ENCODE data around the gene ALPI. TPM values are rescaled to one million over a fixed set of nuclear protein-coding genes. Genes with fewer than 3 reads are reported as not detected.
"Not testable (repeated sequence)": the region's sequence is repeated elsewhere in the genome, so short reads cannot be mapped to it uniquely, and the experiment has no call there.

Gene ALPI
- total and polyA plus RNA-seq, 2 donors (not counting 1 experiment from before 2014, with no cell fraction given) = not detected

DNA sequence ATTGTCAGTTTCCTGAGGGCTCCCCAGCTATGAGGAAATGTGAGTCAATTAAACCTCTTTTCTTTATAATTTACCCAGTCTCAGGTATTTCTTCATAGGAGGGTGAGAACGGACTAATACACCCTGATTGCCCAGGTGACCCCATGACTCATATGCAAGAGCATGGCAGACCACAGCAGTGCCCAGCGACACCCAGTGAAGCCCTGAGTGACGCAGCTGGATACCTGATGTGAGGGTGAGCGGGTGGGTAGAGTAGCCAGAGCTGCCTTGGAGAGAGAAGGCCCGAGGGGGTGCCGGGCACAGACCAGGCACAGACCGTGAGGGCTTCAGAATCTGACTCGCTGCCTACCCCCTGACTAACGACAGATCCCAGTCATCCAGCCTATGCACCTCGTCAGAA, 33.9 kb upstream of the ALPI start:
- peaks cover 43% of the 10 kb centered on the region for H3K27me3 Mint-ChIP-seq
- no peak for TF ChIP-seq EZH2 (IDR thresholded peaks at IDR 0.05; ENCODE audit: borderline replicate concordance, insufficient read depth, low read depth, low read length, poor library complexity, severe bottlenecking)
- TF ChIP-seq, protein P1, sequence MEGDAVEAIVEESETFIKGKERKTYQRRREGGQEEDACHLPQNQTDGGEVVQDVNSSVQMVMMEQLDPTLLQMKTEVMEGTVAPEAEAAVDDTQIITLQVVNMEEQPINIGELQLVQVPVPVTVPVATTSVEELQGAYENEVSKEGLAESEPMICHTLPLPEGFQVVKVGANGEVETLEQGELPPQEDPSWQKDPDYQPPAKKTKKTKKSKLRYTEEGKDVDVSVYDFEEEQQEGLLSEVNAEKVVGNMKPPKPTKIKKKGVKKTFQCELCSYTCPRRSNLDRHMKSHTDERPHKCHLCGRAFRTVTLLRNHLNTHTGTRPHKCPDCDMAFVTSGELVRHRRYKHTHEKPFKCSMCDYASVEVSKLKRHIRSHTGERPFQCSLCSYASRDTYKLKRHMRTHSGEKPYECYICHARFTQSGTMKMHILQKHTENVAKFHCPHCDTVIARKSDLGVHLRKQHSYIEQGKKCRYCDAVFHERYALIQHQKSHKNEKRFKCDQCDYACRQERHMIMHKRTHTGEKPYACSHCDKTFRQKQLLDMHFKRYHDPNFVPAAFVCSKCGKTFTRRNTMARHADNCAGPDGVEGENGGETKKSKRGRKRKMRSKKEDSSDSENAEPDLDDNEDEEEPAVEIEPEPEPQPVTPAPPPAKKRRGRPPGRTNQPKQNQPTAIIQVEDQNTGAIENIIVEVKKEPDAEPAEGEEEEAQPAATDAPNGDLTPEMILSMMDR (IDR thresholded peaks at IDR 0.05) = no peak
- DNase-seq = no peak
- no peaks in the 10 kb centered on the region for H3K9me3 Mint-ChIP-seq (ENCODE audit: insufficient read depth)
- peaks cover 12% of the 10 kb centered on the region for H3K4me1 Mint-ChIP-seq
- peak overlapping the region; percentile 26 for H3K4me3 Mint-ChIP-seq
- no peak overlapping the region for H3K4me3 ChIP-seq (ENCODE audit: control extremely low read depth in 1 of 5, extremely low read depth in 1 of 5, insufficient read depth in 1 of 5, low read depth in 2 of 5, low read length in 4 of 5)
- peaks cover 1 to 19% (median 9%) of the 10 kb centered on the region in 3 donors for H3K9me3 ChIP-seq (ENCODE audit: control extremely low read depth in 1 of 3, control insufficient read depth in 2 of 3, insufficient read depth in 1 of 3, low read length in 2 of 3)
- H4K20me1 ChIP-seq (ENCODE audit: control insufficient read depth, insufficient read depth, low read length, poor library complexity, severe bottlenecking) = no peaks in the 10 kb centered on the region
- intact Hi-C loops (cut with micrococcal nuclease) = no loop called here
- H3K27ac ChIP-seq (ENCODE audit: low read length in 2 of 2) = no peak overlapping the region
- no peak overlapping the region for H3K27ac Mint-ChIP-seq
- H3K4me2 ChIP-seq (replicated peaks; ENCODE audit: low read depth, low read length, poor library complexity, severe bottlenecking) = no peak overlapping the region
- no peak overlapping the region for H2AFZ ChIP-seq (ENCODE audit: insufficient read depth, low read depth, low read length, poor library complexity, severe bottlenecking)
- ChIA-PET POLR2A (no interaction called here), CTCF (no interaction called here)
- H3K79me2 ChIP-seq (ENCODE audit: control insufficient read depth, insufficient read depth, low read length) = no peaks in the 10 kb centered on the region
- no peaks in the 10 kb centered on the region for H3K36me3 ChIP-seq (replicated peaks in 1 of 2; ENCODE audit: control extremely low read depth in 1 of 2, control insufficient read depth in 1 of 2, extremely low read depth in 1 of 2, insufficient read depth in 2 of 2, low read length in 1 of 2)
- peaks cover 0 to 46% (median 13%) of the 10 kb centered on the region in 4 experiments for H3K27me3 ChIP-seq (replicated peaks in 1 of 4; ENCODE audit: control extremely low read depth in 1 of 4, control insufficient read depth in 3 of 4, insufficient read depth in 4 of 4, low read length in 3 of 4)
- no peak overlapping the region for H3K9ac ChIP-seq (ENCODE audit: low read length)
- 100% methylated on average over 10 of the region's 10 CpGs for WGBS (ENCODE audit: insufficient coverage)
- no peak for ATAC-seq (ENCODE audit: low read depth)
- peaks cover 17 to 19% of the 10 kb centered on the region in 2 donors for H3K4me1 ChIP-seq (ENCODE audit: control insufficient read depth in 2 of 2, insufficient read depth in 2 of 2, low read length in 2 of 2)

DNA sequence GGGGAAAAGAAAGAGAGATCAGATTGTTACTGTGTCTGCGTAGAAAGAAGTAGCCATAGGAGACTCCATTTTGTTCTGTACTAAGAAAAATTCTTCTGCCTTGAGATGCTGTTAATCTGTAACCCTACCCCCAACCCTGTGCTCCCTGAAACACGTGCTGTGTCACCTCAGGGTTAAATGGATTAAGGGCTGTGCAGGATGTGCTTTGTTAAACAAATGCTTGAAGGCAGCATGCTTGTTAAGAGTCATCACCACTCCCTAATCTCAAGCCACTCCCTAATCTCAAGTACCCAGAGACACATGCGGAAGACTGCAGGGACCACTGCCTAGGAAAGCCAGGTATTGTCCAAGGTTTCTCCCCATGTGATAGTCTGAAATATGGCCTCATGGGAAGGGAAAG, 33.0 kb upstream of the ALPI start:
- H4K20me1 ChIP-seq (ENCODE audit: control insufficient read depth, insufficient read depth, low read length, poor library complexity, severe bottlenecking); DNase-seq; H3K4me3 ChIP-seq (ENCODE audit: control extremely low read depth in 1 of 5, extremely low read depth in 1 of 5, insufficient read depth in 1 of 5, low read depth in 2 of 5, low read length in 4 of 5); H3K4me3 Mint-ChIP-seq; POLR2A ChIA-PET; ATAC-seq (ENCODE audit: low read depth); H3K79me2 ChIP-seq (ENCODE audit: control insufficient read depth, insufficient read depth, low read length); H3K27ac ChIP-seq (ENCODE audit: low read length in 2 of 2); H3K9ac ChIP-seq (ENCODE audit: low read length); H3K27ac Mint-ChIP-seq; intact Hi-C loops (cut with micrococcal nuclease); H3K4me2 ChIP-seq (replicated peaks; ENCODE audit: low read depth, low read length, poor library complexity, severe bottlenecking); H3K9me3 Mint-ChIP-seq (ENCODE audit: insufficient read depth); CTCF ChIA-PET; H3K36me3 ChIP-seq (replicated peaks in 1 of 2; ENCODE audit: control extremely low read depth in 1 of 2, control insufficient read depth in 1 of 2, extremely low read depth in 1 of 2, insufficient read depth in 2 of 2, low read length in 1 of 2); H2AFZ ChIP-seq (ENCODE audit: insufficient read depth, low read depth, low read length, poor library complexity, severe bottlenecking): not testable (repeated sequence)
- H3K27me3 ChIP-seq (replicated peaks in 1 of 4; ENCODE audit: control extremely low read depth in 1 of 4, control insufficient read depth in 3 of 4, insufficient read depth in 4 of 4, low read length in 3 of 4) = peaks cover 0 to 39% (median 13%) of the 10 kb centered on the region in 4 experiments
- WGBS (ENCODE audit: insufficient coverage) = no CpG with 5 or more reads among the region's 3 CpGs
- H3K27me3 Mint-ChIP-seq = peaks cover 41% of the 10 kb centered on the region
- H3K9me3 ChIP-seq (ENCODE audit: control extremely low read depth in 1 of 3, control insufficient read depth in 2 of 3, insufficient read depth in 1 of 3, low read length in 2 of 3) = peaks cover 1 to 19% (median 9%) of the 10 kb centered on the region in 3 donors
- H3K4me1 Mint-ChIP-seq = peaks cover 12% of the 10 kb centered on the region
- peaks cover 17 to 19% of the 10 kb centered on the region in 2 donors for H3K4me1 ChIP-seq (ENCODE audit: control insufficient read depth in 2 of 2, insufficient read depth in 2 of 2, low read length in 2 of 2)

DNA sequence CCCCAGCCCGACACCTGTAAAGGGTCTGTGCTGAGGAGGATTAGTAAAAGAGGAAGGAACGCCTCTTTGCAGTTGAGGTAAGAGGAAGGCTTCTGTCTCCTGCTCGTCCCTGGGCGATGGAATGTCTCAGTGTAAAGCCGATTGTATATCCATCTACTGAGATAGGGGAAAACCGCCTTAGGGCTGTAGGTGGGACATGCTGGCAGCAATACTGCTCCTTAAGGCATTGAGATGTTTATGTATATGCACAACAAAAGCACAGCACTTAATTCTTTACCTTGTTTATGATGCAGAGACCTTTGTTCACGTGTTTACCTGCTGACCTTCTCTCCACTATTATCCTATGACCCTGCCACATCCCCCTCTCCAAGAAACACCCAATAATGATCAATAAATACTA, 32.5 kb upstream of the ALPI start:
- DNase-seq; H3K27ac Mint-ChIP-seq; CTCF ChIA-PET; H3K4me3 ChIP-seq (ENCODE audit: control extremely low read depth in 1 of 5, extremely low read depth in 1 of 5, insufficient read depth in 1 of 5, low read depth in 2 of 5, low read length in 4 of 5); H3K36me3 ChIP-seq (replicated peaks in 1 of 2; ENCODE audit: control extremely low read depth in 1 of 2, control insufficient read depth in 1 of 2, extremely low read depth in 1 of 2, insufficient read depth in 2 of 2, low read length in 1 of 2); ATAC-seq (ENCODE audit: low read depth); H2AFZ ChIP-seq (ENCODE audit: insufficient read depth, low read depth, low read length, poor library complexity, severe bottlenecking); H3K4me2 ChIP-seq (replicated peaks; ENCODE audit: low read depth, low read length, poor library complexity, severe bottlenecking); intact Hi-C loops (cut with micrococcal nuclease); POLR2A ChIA-PET; H3K79me2 ChIP-seq (ENCODE audit: control insufficient read depth, insufficient read depth, low read length); H4K20me1 ChIP-seq (ENCODE audit: control insufficient read depth, insufficient read depth, low read length, poor library complexity, severe bottlenecking); H3K4me3 Mint-ChIP-seq; H3K9me3 Mint-ChIP-seq (ENCODE audit: insufficient read depth); H3K4me1 Mint-ChIP-seq; H3K9ac ChIP-seq (ENCODE audit: low read length); H3K27ac ChIP-seq (ENCODE audit: low read length in 2 of 2): not testable (repeated sequence)
- peaks cover 1 to 19% (median 9%) of the 10 kb centered on the region in 3 donors for H3K9me3 ChIP-seq (ENCODE audit: control extremely low read depth in 1 of 3, control insufficient read depth in 2 of 3, insufficient read depth in 1 of 3, low read length in 2 of 3)
- 31% methylated on average over 2 of the region's 7 CpGs for WGBS (ENCODE audit: insufficient coverage)
- peaks cover 0 to 35% (median 13%) of the 10 kb centered on the region in 4 experiments for H3K27me3 ChIP-seq (replicated peaks in 1 of 4; ENCODE audit: control extremely low read depth in 1 of 4, control insufficient read depth in 3 of 4, insufficient read depth in 4 of 4, low read length in 3 of 4)
- H3K4me1 ChIP-seq (ENCODE audit: control insufficient read depth in 2 of 2, insufficient read depth in 2 of 2, low read length in 2 of 2) = peaks cover 15 to 19% of the 10 kb centered on the region in 2 donors
- H3K27me3 Mint-ChIP-seq = peaks cover 37% of the 10 kb centered on the region

Data from B cell (primary cell).